HL-60 (cell line): Measurements from ENCODE around the gene ZNF37A.

Experiments used
- DNase-seq, 2 experiments: peaks; one replicate each; pipeline ENCODE4 v3.0.0-alpha.2; 2010 to 2020; ENCODE audit warnings: low read depth in 1 of 2, low spot score in 1 of 2
- H3K27ac ChIP-seq: fragments of 250-450 bp; sonication (Bioruptor Pico); replicated peaks from 2 replicates; pipeline ENCODE4 v1.5.1; 2020; ENCODE audit warnings: mild to moderate bottlenecking, moderate library complexity
- H3K27me3 ChIP-seq: fragments of 250-450 bp; sonication (Bioruptor Pico); 2 replicates; pipeline ENCODE4 v1.5.1; 2021; ENCODE audit warnings: mild to moderate bottlenecking, moderate library complexity; ENCODE audit not compliant: insufficient read depth, poor library complexity, severe bottlenecking
- H3K4me3 ChIP-seq: replicated peaks from 2 replicates; pipeline ENCODE4 v1.5.1; 2011; ENCODE audit warnings: mild to moderate bottlenecking, control low read depth, low read length; ENCODE audit not compliant: insufficient read depth
- GABPA ChIP-seq: IDR thresholded peaks from 2 replicates; pipeline ENCODE4 v1.6.1; 2012; ENCODE audit warnings: low read depth
- POLR2AphosphoS5 ChIP-seq: IDR thresholded peaks from 2 replicates; pipeline ENCODE4 v1.6.1; 2012; ENCODE audit warnings: low read depth
- SPI1 ChIP-seq: IDR thresholded peaks from 2 replicates; pipeline ENCODE4 v1.6.1; 2012; ENCODE audit warnings: low read depth, mild to moderate bottlenecking, borderline replicate concordance
- TF ChIP-seq, protein P1 (sequence below): IDR thresholded peaks from one replicate; pipeline ENCODE4 v1.5.1; 2011; ENCODE audit warnings: low read length, control low read depth, inconsistent platforms; ENCODE audit not compliant: insufficient read depth
- TF ChIP-seq, protein P2 (sequence below): IDR thresholded peaks from 2 replicates; pipeline ENCODE4 v1.6.1; 2012; ENCODE audit warnings: low read depth; ENCODE audit not compliant: insufficient replicate concordance

ZNF37A gene

DNA sequence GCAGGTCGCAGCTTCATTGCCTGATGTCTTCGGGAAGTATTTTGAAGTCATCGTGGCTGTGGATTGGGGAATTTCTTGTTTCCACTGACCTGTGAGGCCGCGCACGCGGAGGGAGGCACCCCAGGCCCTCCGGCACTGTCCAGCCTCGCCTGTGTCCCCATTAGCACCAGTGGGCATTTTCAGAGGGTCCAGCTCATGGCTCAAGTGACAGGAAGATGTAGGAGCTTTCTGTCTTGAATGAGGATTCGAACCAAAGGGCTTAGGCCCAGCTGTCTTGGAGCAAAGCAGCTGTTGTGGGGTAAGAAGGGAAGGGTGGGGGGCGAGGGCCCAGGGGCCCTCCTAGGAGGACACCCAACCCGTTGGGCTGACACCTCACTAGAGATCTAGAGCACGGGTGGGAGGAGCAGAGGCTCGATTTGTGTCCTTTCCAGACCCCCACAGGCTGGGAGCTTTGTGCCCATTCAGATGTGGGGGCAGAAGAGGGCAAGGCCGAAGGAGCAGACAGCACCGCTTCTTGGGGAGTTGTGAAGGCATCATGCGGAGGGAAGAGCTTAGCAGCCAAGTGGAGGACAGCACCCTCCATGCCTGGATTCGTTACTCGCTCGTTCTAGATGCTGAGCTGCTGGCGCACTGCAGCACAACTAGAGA lies 914 bp downstream of the ZNF37A start:
- H3K27me3 ChIP-seq: no peaks in the 10 kb centered on the region
- peak overlapping the region; percentile 84 for H3K27ac ChIP-seq
- no peak for TF ChIP-seq SPI1
- TF ChIP-seq GABPA: no peak
- TF ChIP-seq, protein P1, sequence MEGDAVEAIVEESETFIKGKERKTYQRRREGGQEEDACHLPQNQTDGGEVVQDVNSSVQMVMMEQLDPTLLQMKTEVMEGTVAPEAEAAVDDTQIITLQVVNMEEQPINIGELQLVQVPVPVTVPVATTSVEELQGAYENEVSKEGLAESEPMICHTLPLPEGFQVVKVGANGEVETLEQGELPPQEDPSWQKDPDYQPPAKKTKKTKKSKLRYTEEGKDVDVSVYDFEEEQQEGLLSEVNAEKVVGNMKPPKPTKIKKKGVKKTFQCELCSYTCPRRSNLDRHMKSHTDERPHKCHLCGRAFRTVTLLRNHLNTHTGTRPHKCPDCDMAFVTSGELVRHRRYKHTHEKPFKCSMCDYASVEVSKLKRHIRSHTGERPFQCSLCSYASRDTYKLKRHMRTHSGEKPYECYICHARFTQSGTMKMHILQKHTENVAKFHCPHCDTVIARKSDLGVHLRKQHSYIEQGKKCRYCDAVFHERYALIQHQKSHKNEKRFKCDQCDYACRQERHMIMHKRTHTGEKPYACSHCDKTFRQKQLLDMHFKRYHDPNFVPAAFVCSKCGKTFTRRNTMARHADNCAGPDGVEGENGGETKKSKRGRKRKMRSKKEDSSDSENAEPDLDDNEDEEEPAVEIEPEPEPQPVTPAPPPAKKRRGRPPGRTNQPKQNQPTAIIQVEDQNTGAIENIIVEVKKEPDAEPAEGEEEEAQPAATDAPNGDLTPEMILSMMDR: no peak
- no peak for TF ChIP-seq POLR2AphosphoS5
- TF ChIP-seq, protein P2, sequence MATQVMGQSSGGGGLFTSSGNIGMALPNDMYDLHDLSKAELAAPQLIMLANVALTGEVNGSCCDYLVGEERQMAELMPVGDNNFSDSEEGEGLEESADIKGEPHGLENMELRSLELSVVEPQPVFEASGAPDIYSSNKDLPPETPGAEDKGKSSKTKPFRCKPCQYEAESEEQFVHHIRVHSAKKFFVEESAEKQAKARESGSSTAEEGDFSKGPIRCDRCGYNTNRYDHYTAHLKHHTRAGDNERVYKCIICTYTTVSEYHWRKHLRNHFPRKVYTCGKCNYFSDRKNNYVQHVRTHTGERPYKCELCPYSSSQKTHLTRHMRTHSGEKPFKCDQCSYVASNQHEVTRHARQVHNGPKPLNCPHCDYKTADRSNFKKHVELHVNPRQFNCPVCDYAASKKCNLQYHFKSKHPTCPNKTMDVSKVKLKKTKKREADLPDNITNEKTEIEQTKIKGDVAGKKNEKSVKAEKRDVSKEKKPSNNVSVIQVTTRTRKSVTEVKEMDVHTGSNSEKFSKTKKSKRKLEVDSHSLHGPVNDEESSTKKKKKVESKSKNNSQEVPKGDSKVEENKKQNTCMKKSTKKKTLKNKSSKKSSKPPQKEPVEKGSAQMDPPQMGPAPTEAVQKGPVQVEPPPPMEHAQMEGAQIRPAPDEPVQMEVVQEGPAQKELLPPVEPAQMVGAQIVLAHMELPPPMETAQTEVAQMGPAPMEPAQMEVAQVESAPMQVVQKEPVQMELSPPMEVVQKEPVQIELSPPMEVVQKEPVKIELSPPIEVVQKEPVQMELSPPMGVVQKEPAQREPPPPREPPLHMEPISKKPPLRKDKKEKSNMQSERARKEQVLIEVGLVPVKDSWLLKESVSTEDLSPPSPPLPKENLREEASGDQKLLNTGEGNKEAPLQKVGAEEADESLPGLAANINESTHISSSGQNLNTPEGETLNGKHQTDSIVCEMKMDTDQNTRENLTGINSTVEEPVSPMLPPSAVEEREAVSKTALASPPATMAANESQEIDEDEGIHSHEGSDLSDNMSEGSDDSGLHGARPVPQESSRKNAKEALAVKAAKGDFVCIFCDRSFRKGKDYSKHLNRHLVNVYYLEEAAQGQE: no peak
- DNase-seq: peak in 1 of 2 experiments; percentile 2
- H3K4me3 ChIP-seq: peak overlapping the region; percentile 78

DNA sequence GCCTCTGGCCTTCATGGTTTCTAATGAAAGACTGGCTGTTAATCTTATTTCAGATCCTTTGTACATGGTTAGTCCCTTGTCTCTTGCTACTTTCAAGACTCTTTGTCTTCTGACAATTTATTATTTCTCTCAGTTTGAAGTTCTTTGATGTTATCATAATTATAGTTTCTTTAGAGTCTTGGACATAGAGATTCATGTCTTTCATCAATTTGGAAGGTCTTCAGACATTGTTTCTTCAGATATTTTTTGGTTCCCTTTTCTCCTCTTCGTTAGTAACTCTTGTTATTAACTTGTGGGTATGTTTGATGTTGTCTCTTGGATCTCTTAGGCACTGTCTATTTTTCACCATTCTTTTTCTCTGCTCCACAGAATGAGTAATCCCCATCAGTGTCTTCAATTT lies 8.7 kb downstream of the ZNF37A start:
- no peak overlapping the region for H3K27ac ChIP-seq
- H3K4me3 ChIP-seq: no peak overlapping the region
- no peak for TF ChIP-seq SPI1
- no peak for TF ChIP-seq POLR2AphosphoS5
- TF ChIP-seq, protein P1: no peak
- no peak for TF ChIP-seq GABPA
- TF ChIP-seq, protein P2: no peak
- DNase-seq: no peak
- H3K27me3 ChIP-seq: no peaks in the 10 kb centered on the region

DNA sequence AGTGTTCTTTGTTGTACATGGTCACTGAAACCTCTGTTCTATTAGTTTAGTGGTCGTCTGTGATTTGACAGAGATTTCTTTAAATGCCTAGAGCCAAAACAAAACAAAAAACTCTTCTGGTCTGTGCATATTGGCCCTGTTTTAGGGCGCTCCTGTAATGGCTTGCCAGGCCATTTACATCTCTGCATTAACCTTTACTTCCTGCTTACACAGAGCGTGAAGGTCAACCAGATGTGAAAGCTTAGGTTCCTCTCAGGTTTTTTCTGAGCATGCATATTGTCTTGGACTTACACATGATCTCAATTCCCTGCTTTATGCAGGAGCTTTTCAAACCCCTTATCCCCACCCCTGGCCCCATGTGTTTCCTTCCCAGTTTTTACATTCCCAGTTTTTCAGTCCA lies 9.6 kb downstream of the ZNF37A start:
- Histone ChIP-seq H3K27me3 (no peaks in the 10 kb centered on the region), H3K27ac (no peak overlapping the region), H3K4me3 (no peak overlapping the region)
- DNase-seq: no peak
- no peak for TF ChIP-seq GABPA
- no peak for TF ChIP-seq POLR2AphosphoS5
- TF ChIP-seq, protein P1: no peak
- TF ChIP-seq SPI1: no peak
- TF ChIP-seq, protein P2: no peak
